HG02678 (cell line): Measurements from ENCODE around the gene ATXN7L1.

ENCODE experiments used
- ATAC-seq: cut with Tn5 transposase; IDR thresholded peaks from one replicate; pipeline ENCODE4 v1.9.1; 2021; ENCODE audit warnings: mild to moderate bottlenecking, moderate library complexity; ENCODE audit not compliant: unreplicated experiment

The ATXN7L1 gene

DNA sequence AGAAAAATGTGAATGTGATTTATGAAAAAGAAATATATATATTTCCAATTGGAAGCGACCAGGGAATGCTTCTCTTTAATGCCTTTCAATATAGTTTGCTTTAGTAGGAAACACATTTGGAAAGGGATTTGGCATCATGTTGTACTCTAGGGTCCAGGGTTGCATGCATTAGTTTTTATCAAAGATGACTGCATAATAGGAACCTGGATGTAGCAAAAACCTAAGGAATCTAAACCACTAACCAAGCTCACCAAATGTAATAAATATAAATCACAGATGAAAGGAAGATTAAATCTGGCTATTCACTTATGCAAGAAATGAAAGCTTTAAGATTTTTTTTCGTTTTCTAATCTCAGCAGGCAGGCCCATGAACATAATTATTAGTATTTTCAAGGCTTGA, 120.0 kb downstream of the ATXN7L1 start:
- ATAC-seq, result no peak

DNA sequence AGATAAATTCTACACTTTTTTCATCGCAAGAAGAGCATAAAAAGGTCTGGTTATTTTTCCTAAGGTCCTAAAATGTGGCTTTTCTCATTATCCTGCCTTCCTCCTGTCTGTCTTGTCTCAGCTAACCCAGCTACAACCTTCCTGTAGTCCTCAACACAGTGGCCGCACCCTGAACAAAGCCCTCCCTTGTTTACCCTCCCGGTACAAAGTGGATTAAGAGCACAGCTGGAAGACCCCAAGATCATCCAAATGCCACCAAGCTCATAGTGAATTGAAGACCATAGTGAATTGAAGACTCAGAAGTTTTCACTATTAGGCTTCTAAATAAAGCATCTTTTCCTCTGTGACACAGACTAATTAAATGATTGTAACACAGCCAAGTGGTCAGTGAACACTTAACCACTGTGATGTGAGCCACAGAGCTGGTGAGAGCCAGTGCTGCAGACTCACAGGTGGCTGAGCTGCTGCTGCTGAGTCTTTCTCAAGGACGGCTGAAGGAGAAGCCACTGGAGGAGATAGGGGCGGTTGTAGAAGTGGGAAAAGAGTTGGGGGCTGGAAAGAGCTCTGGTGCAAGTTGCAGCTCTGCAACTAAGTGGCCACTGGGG, 123.6 kb downstream of the ATXN7L1 start:
- no peak for ATAC-seq

DNA sequence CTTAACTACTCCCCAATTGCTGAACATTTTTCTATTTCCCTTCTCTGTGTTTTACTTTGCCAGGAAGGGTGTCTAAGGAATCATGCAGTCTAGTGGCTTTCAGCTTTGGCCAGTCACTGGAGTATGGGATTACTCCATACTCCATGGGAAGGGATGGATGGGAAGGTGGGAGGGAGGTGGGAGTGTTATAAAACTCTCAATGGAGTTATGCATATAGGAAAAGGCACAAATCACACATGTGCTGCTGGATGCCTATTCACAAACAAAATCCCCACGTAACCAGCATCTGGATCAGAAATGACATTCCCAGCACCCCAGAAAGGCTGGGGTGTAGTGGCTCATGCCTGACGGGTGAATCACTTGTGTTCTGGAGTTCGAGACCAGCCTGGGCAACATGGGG, 125.3 kb downstream of the ATXN7L1 start:
- no peak for ATAC-seq

- no peak for ATAC-seq
Measured at GRCh38 chr7:105748701-105749100, 127.7 kb downstream of the ATXN7L1 start.

DNA sequence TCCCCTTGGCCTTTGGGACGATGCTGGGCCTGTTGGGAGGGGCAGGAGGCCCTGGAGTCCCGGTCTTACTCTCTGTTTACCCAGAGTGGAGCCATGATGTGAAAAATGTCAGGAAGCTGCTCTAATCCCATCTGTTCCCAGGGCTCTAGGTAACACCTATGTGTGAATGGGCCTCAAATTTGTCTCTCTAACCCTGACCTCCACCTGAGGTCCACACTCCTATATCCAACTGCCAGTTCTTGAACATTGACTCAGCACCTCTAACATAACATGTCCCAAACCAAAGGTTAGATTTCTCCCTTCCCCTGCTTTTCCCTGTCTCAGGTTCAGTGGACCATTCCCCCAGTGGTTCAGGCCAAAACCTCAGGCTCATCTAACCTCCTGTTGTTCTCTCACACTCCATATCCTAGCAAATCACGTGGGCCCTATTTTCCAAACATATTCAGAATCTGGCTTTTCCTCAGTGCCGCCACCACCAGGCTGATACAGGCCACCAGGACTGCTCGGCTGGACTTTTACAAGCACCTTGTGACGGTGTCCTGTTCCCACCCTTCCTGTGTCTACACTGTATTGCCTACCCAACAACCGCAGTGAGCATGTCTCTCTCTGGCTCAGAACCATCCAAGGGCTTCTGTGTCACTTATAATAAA, 130.6 kb downstream of the ATXN7L1 start:
- ATAC-seq, result no peak

GRCh38 chr7:105744258-105744657, 132.1 kb downstream of the ATXN7L1 start:
- ATAC-seq, result no peak

- no peak for ATAC-seq
Measured at GRCh38 chr7:105743351-105744090, 132.9 kb downstream of the ATXN7L1 start.

DNA sequence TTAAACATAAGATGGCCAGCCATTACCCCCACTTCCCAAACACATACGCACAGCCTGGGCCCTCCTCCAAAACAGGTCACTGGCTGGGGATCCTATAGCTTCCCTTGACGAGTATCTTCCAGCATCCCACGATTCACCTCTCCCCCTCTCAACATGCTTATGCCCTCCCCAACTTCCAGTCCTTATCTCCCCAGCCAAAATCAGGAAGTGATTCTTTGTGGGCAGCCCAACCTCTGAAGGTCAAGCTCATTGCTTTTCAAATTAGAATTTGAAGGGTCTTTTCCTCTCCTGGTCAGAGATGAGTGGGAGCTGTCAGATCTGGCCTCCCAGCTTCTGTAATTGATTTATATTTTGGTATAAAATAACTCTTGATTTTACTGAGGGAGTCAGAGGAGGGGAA, 133.6 kb downstream of the ATXN7L1 start:
- no peak for ATAC-seq

GRCh38 chr7:105741982-105742381, 134.4 kb downstream of the ATXN7L1 start:
- no peak for ATAC-seq

DNA sequence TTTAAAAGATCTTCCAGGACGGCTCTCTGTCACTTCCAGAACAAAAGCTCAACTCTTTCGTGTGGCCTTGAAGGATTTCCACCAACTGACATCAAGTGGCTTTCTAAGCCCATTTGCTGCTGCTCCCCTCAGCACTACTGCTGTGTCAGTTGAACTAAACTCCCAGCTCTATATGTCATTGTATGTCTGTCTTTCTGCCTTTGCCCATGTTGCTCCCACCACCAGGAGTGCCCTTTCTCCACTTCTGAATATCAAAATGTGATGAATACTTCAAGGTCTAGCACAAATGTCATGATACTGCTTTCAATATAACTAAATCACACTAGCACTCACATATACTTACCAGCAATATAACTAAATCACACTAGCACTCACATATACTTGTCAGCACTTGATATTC, 138.3 kb downstream of the ATXN7L1 start:
- ATAC-seq, result no peak

- no peak for ATAC-seq
Measured at GRCh38 chr7:105734233-105734632, 142.2 kb downstream of the ATXN7L1 start.

- ATAC-seq, result no peak
Measured at GRCh38 chr7:105731042-105731441, 145.4 kb downstream of the ATXN7L1 start.

GRCh38 chr7:105728028-105728427, 148.4 kb downstream of the ATXN7L1 start:
- ATAC-seq, result no peak

DNA sequence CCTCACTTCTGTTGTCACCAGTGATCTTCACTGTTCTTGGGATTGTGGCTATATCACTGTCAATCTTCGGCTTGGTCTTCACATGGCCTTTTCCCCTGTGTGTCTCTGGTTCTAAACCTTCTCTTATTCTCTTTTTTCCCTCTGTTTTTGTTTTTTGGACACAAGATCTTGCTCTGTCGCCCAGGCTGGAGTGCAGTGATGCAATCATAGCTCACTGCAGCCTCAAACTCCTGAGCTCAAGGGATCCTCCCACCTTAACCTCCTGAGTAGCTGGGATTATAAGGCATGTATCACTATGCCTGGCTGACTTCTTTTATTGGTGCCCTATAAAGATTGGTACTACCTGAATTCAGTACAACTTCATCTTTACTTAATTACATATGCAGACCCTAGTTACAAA, 151.7 kb downstream of the ATXN7L1 start:
- ATAC-seq, result no peak

DNA sequence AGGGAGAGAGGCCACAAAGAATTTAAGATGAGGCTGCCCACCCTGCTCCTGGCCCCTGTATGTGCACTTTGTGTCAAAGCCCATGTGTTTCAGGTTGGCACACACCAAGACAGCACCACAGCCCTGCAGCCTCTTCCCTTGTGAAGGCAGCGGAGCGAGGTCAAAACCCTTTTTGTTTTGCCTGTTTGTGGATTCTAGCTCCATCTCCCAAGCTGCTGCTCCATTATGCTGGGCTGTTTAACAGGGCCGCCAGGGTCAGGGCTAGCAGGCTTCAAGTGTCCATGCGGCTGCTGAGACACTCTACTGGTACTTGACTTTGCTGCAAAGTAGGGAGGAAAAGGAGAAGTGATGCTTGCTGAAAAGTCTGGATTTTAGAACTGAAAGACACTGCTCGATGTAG, 152.8 kb downstream of the ATXN7L1 start:
- ATAC-seq, result no peak

GRCh38 chr7:105721571-105722104, 154.8 kb downstream of the ATXN7L1 start:
- ATAC-seq, result no peak

DNA sequence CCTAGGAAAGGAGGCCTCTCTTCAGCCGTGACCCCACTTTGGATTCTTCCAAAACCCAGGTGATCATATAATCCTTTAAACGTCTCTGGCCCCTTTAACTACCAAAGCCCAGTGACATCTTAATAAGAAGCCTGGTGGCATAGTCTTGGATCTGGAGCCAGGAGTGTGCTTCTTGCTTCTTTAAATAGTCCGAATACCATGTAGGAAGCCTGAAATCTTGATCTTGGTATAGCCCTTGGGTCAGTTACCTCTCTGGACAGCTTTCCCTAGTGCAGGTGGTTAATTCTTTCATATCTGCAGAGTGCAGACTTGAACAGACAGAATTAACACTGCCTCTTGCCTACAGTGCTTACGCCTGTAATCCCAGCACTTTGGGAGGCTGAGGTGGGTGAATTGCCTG, 156.5 kb downstream of the ATXN7L1 start:
- no peak for ATAC-seq

- no peak for ATAC-seq
Measured at GRCh38 chr7:105719395-105719794, 157.0 kb downstream of the ATXN7L1 start.

DNA sequence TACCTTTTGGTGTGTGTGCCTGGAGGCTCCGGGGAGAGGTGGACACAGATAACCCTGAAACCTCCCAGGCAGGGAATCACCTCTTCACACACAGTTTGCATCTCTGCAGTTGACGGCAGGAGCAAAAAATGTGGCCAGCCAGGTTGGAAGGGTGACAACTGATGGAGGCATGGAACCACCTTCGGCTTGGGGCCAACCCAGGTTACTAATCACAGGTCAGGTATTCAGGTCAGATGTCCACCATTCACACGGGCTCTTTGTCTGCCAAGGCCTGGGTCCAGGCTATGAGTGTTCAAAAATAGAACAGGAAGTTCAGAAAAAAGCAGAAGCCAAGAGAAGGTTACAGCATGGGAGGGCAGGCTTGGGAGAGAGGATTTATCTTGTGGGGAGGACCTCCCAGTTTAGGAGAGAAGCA, 157.9 kb downstream of the ATXN7L1 start:
- no peak for ATAC-seq

- ATAC-seq, result no peak
Measured at GRCh38 chr7:105715528-105715927, 160.9 kb downstream of the ATXN7L1 start.

- no peak for ATAC-seq
Measured at GRCh38 chr7:105713488-105714465, 162.6 kb downstream of the ATXN7L1 start.
